ENCODE measurements around the gene PRM1. TPM values are rescaled to one million over a fixed set of nuclear protein-coding genes. Genes with fewer than 3 reads are reported as not detected.

PRM1 gene
- polyA plus RNA-seq, 3 donors: not detected

DNA sequence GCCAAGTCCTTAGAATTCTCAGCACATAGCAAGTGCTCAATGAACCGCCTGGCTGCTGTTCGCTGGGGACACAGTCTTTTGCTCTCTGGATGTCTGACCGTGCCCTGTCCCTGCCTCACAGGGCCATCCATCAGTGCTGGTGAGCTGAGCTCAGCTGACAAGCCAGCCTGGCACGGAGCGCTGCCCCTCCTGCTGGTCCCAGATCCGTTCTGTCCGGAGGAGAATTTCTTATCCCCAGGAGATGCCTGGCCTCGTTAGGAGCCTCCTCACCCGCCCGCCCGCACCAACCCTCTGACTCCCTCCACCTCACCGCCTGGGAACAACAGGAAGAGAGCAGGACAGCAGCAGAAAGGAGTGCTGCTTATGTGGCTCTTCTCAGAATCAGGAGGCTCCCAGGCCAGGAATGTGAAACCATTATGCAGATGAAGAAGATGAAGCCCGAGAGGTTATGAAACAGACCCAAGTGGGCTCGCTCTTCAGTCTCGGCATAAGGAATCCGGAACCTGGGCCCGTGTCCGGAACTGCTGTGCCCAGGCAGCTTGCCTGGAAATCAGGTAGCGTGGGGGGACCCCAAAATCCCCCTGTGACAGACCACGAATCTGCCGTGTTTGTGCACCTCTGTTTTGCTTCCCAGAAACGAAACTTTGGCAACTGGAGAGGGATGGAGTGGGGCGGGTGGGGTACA lies 35.3 kb upstream of the PRM1 start:
- DNase-seq (ENCODE audit: extremely low read depth in 1 of 11, low read depth in 9 of 11, low spot score in 4 of 11): no peak

GRCh38 chr16:11315510-11315909 lies 34.4 kb upstream of the PRM1 start:
- peak in 4 of 11 donors; percentile 79 to 84 (median 82) for DNase-seq (ENCODE audit: extremely low read depth in 1 of 11, low read depth in 9 of 11, low spot score in 4 of 11)

DNA sequence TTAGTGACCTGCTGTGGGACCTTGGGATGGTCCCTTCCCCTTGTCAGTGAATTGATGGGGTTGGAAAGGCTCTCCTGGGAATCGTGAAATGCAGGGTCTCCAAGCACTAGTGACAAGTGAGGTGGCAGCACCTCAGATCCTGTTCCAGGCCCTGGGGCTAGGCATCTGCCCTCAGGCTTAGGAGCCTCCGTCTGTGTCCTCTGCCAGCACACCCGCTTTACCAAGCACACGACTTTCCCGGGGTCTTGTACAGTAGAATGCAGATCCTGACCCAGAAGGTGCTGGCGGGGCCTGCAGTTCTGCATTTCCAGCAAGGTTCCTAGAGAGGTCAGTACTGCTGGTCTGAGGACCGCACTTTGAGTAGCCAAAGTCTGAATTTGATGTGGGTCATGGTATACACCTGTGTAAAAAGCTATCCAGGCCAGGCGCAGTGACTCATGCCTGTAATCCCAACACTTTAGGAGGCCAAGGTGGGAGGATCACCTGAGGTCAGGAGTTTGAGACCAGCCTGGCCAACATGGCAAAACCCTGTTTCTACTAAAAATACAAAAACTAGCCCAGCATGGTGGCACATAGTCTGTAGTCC lies 33.3 kb upstream of the PRM1 start:
- no peak for DNase-seq (ENCODE audit: extremely low read depth in 1 of 11, low read depth in 9 of 11, low spot score in 4 of 11)

DNA sequence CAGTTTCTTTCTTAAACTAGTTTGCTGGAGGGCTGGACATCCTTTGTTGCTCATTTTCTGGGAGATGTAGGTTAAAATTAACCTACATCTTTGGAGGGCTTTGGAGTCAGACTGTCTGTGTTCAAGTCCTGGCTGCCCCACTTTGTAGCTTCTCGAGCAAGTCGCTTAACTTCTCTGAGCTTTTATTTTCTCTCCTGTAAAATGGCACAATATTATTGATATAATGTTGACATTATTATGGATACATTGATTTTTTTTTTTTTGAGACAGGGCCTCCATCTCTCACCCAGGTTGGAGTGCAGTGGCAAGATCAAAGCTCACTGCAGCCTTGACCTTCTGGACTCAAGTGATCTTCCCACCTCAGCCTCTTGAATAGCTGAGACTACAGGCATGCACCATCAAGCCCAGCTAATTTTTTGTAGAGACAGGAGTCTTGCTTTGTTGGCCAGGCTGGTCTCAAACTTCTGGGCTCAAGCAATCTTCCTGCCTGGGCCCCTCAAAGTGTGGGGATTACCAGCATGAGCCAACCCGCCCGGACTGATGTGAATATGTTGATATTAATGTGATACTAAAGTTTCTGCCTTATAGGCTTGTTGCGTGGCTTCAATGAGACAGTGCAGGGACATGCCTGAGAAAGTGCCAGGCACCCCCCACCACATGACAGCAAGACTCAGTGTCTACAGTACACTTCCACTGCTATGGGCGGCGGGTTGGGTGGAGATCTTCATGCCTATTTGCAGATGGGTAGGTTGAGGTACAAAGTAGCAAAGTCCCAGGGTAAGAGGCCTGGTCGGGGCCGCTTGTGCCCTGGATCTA lies 32.6 kb upstream of the PRM1 start:
- DNase-seq (ENCODE audit: extremely low read depth in 1 of 11, low read depth in 9 of 11, low spot score in 4 of 11): no peak

GRCh38 chr16:11312718-11313492 lies 31.8 kb upstream of the PRM1 start:
- DNase-seq (ENCODE audit: extremely low read depth in 1 of 11, low read depth in 9 of 11, low spot score in 4 of 11): peak in 1 of 11 donors; percentile 51

DNA sequence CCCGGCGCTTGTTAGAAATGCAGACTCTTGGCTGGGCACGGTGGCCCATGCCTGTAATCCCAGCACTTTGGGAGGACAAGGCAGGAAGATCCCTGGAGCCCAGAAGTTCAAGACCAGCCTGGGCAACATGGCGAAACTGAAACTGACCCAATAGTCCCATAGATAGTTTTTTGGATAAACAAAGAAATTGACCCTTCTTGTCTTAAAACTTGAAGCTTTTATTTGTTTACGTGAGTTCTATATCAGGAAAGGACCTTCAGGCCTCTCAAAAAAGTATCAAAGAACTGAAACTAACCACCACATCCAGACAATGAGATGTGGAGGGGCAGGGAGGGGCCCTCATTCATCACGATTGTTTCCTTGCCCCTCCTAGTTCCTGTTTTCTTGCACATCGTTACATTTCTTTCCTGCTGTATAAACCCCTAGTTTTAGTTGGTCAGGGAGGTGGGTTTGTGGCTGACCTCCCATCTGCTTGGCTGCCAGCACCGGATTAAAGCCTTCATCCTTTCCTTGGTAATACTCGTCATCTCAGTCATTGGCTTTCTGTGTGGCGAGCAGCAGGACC lies 29.9 kb upstream of the PRM1 start:
- no peak for DNase-seq (ENCODE audit: extremely low read depth in 1 of 11, low read depth in 9 of 11, low spot score in 4 of 11)

GRCh38 chr16:11310634-11310977 lies 29.5 kb upstream of the PRM1 start:
- DNase-seq (ENCODE audit: extremely low read depth in 1 of 11, low read depth in 9 of 11, low spot score in 4 of 11): no peak

- no peak for DNase-seq (ENCODE audit: extremely low read depth in 1 of 11, low read depth in 9 of 11, low spot score in 4 of 11)
Observed at GRCh38 chr16:11309895-11310633, 28.9 kb upstream of the PRM1 start.

- no peak for DNase-seq (ENCODE audit: extremely low read depth in 1 of 11, low read depth in 9 of 11, low spot score in 4 of 11)
Observed at GRCh38 chr16:11308493-11309283, 27.6 kb upstream of the PRM1 start.

- no peak for DNase-seq (ENCODE audit: extremely low read depth in 1 of 11, low read depth in 9 of 11, low spot score in 4 of 11)
Observed at GRCh38 chr16:11307639-11308492, 26.7 kb upstream of the PRM1 start.

GRCh38 chr16:11306997-11307638 lies 26.0 kb upstream of the PRM1 start:
- DNase-seq (ENCODE audit: extremely low read depth in 1 of 11, low read depth in 9 of 11, low spot score in 4 of 11): no peak

DNA sequence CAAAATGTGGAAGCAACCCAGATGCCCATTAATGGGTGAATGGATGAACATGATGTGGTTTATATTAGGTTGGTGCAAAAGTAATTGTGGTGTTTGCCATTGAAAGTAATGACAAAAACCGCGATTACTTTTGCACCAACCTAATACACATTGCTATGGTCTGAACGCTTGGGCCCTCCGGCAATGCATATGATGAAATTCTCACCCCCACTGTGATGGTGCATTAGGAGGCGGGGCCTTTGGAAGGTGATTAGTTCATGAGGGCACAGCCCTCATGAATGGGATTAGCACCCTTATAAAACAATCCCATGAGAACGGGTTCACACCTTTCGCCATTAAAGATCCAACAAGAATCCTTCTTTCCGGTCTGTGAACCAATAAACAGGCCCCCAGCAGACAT lies 25.3 kb upstream of the PRM1 start:
- no peak for DNase-seq (ENCODE audit: extremely low read depth in 1 of 11, low read depth in 9 of 11, low spot score in 4 of 11)

DNA sequence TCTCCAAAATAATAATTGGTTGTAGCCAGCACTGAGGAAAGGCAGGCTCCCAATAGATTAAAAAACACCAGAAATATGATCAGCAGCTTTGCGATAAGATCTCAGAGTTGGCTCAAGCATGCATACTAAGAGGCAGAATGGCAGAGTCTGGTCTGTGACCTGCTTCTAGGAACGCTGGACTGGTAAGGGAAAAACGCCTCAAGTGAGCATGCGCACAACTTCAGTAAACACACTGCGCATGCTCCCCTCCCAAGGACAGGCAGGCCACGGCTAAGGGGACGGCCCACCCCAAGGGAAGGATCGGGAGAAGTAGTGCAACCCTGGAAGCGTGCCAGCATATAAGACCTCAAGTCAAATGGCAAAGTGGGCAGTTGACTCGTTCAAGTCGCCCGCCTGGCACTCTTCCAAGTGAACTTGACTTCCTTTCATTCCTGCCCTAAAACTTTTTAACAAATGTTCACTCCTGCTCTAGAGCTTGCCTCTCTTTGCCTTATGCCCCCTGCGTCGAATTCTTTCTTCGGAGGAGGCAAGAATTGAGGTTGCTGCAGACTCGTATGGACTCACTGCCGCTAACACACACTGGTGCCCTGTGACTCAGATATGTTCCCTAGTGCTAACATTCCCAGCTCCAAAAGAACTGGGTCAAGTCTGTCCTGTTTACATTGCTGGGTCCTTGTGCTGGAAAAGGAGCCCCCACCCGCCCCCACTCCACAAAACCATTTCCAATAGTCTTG lies 22.4 kb upstream of the PRM1 start:
- peak in 1 of 11 donors; percentile 29 for DNase-seq (ENCODE audit: extremely low read depth in 1 of 11, low read depth in 9 of 11, low spot score in 4 of 11)

- DNase-seq (ENCODE audit: extremely low read depth in 1 of 11, low read depth in 9 of 11, low spot score in 4 of 11): no peak
Observed at GRCh38 chr16:11302977-11303376, 21.8 kb upstream of the PRM1 start.

GRCh38 chr16:11301645-11302501 lies 20.7 kb upstream of the PRM1 start:
- no peak for DNase-seq (ENCODE audit: extremely low read depth in 1 of 11, low read depth in 9 of 11, low spot score in 4 of 11)

Data from renal cortex interstitium (tissue), 11 donors.